H1 (cell line): ENCODE measurements around the gene SV2B. TPM values are rescaled to one million over a fixed set of nuclear protein-coding genes. Genes with fewer than 3 reads are reported as not detected.
A peak's percentile ranks its signal among the peaks of the same experiment; 100 is the strongest.

Source experiments
- CTCF ChIA-PET: fragments of 300-600 bp; sonication (Branson Sonifier 250); formaldehyde crosslinking; loops from one replicate; lab custom pipeline; 2021; ENCODE audit not compliant: partially characterized antibody; lab: Charles Lee
- POLR2A ChIA-PET: fragments of 300-600 bp; sonication (Branson Sonifier 250); formaldehyde crosslinking; loops from one replicate; lab custom pipeline; 2021; ENCODE audit warnings: inconsistent platforms; ENCODE audit not compliant: partially characterized antibody; lab: Charles Lee
- DNase-seq, 2 experiments: peaks; one replicate each; pipeline versions ENCODE4 v3.0.0 to v3.0.0-alpha.2; 2010 to 2022; ENCODE audit warnings: low spot score in 2 of 2, low read depth in 1 of 2, mixed read lengths in 1 of 2
- FAIRE-seq: peaks from 2 replicates; lab custom pipeline; 2011; peaks lifted over from hg19 to GRCh38; lab: Jason Lieb, UNC
- H2AFZ ChIP-seq: 2 replicates; pipeline ENCODE4 v1.8.1; 2012; ENCODE audit warnings: low read length, inconsistent platforms
- H2AK5ac ChIP-seq: 2 replicates; pipeline ENCODE4 v1.6.1; 2013; ENCODE audit warnings: low read depth, low read length
- H2BK120ac ChIP-seq: replicated peaks from 2 replicates; pipeline ENCODE3; 2013; ENCODE audit warnings: low read depth, low read length, inconsistent platforms
- H2BK12ac ChIP-seq: 2 replicates; pipeline ENCODE4 v1.6.1; 2013; ENCODE audit warnings: low read depth, low read length
- H2BK15ac ChIP-seq: 2 replicates; pipeline ENCODE4 v1.6.1; 2013; ENCODE audit warnings: low read length
- H2BK20ac ChIP-seq: 2 replicates; pipeline ENCODE4 v1.6.1; 2013; ENCODE audit warnings: low read length
- H2BK5ac ChIP-seq: 2 replicates; pipeline ENCODE4 v1.6.1; 2013; ENCODE audit warnings: low read depth, low read length
- H3K14ac ChIP-seq: 2 replicates; pipeline ENCODE4 v1.6.1; 2013; ENCODE audit warnings: inconsistent platforms; ENCODE audit not compliant: insufficient read length
- H3K18ac ChIP-seq: 2 replicates; pipeline ENCODE4 v1.6.1; 2013; ENCODE audit warnings: low read length; ENCODE audit errors: extremely low read depth
- H3K23ac ChIP-seq: 2 replicates; pipeline ENCODE4 v1.6.1; 2013; ENCODE audit warnings: inconsistent platforms; ENCODE audit not compliant: insufficient read length
- H3K23me2 ChIP-seq: 2 replicates; pipeline ENCODE4 v1.6.1; 2013; ENCODE audit warnings: low read depth, low read length
- H3K27ac ChIP-seq: 2 replicates; pipeline ENCODE4 v1.6.1; 2011; ENCODE audit warnings: low read depth, low read length, inconsistent platforms
- H3K27me3 ChIP-seq, 4 experiments: replicated peaks in 1 of 4; 1 replicate in 1 of 4; 2 replicates in 3 of 4; pipeline versions ENCODE4 v1.6.1 to v1.8.1; 2011 to 2013; ENCODE audit warnings: low read length in 3 of 4, mild to moderate bottlenecking in 3 of 4, inconsistent platforms in 2 of 4, mixed read lengths in 2 of 4, moderate library complexity in 1 of 4; ENCODE audit not compliant: control insufficient read depth in 3 of 4, insufficient read depth in 3 of 4; ENCODE audit errors: extremely low read depth in 1 of 4
- H3K36me3 ChIP-seq, 4 experiments: 2 replicates each; pipeline versions ENCODE4 v1.6.1 to v1.8.1; 2011 to 2013; ENCODE audit warnings: mild to moderate bottlenecking in 4 of 4, low read length in 3 of 4, moderate library complexity in 2 of 4, control low read depth in 1 of 4, inconsistent platforms in 1 of 4; ENCODE audit not compliant: insufficient read depth in 4 of 4, control insufficient read depth in 2 of 4
- H3K4ac ChIP-seq: replicated peaks from 2 replicates; pipeline ENCODE3; 2013; ENCODE audit warnings: low read length, low read depth, mixed read lengths, inconsistent platforms; ENCODE audit not compliant: insufficient read length
- H3K4me1 ChIP-seq, 4 experiments: replicated peaks in 1 of 4; 1 replicate in 1 of 4; 2 replicates in 3 of 4; pipeline versions ENCODE4 v1.6.1 to v1.8.1; 2011 to 2013; ENCODE audit warnings: low read length in 3 of 4, inconsistent platforms in 2 of 4, mixed read lengths in 1 of 4; ENCODE audit not compliant: insufficient read depth in 4 of 4, control insufficient read depth in 3 of 4
- H3K4me2 ChIP-seq, 2 experiments: 2 replicates each; pipeline versions ENCODE4 v1.6.1 to v1.8.1; 2011 to 2013; ENCODE audit warnings: low read depth in 2 of 2, low read length in 2 of 2, control low read depth in 1 of 2, inconsistent platforms in 1 of 2, mild to moderate bottlenecking in 1 of 2; ENCODE audit not compliant: insufficient read depth in 1 of 2
- H3K4me3 ChIP-seq, 4 experiments: fragments of 200-600, 300-600 bp in 1 of 4; sonication (generic), shearing (Covaris generic), sonication (Bioruptor Twin) in 1 of 4; 2 replicates each; pipeline versions ENCODE4 v1.5.1 to v1.8.1; 2011 to 2016; ENCODE audit warnings: low read length in 4 of 4, low read depth in 3 of 4, control low read depth in 2 of 4, inconsistent platforms in 2 of 4, mild to moderate bottlenecking in 2 of 4, mixed read lengths in 1 of 4, moderate library complexity in 1 of 4; ENCODE audit not compliant: insufficient read depth in 2 of 4; ENCODE audit errors: extremely low read depth in 1 of 4
- H3K56ac ChIP-seq: replicated peaks from 2 replicates; pipeline ENCODE3; 2013; ENCODE audit warnings: low read depth, mild to moderate bottlenecking, mixed read lengths, low read length, inconsistent platforms; ENCODE audit not compliant: insufficient read length
- H3K79me1 ChIP-seq: 2 replicates; pipeline ENCODE4 v1.6.1; 2013; ENCODE audit warnings: low read depth, low read length, control low read depth
- H3K79me2 ChIP-seq, 2 experiments: 2 replicates each; pipeline versions ENCODE4 v1.6.1 to v1.8.1; 2012 to 2013; ENCODE audit warnings: low read length in 2 of 2, mild to moderate bottlenecking in 2 of 2, inconsistent platforms in 1 of 2; ENCODE audit not compliant: insufficient read depth in 2 of 2, control insufficient read depth in 1 of 2
- H3K9ac ChIP-seq, 4 experiments: replicated peaks in 1 of 4; 1 replicate in 1 of 4; 2 replicates in 3 of 4; pipeline versions ENCODE4 v1.6.1 to v1.8.1; 2011 to 2013; ENCODE audit warnings: low read depth in 3 of 4, low read length in 3 of 4, control low read depth in 2 of 4, mild to moderate bottlenecking in 2 of 4, moderate library complexity in 2 of 4, inconsistent platforms in 1 of 4; ENCODE audit errors: extremely low read depth in 1 of 4
- H3K9me3 ChIP-seq, 2 experiments: 2 replicates each; pipeline versions ENCODE4 v1.6.1 to v1.8.1; 2012 to 2013; ENCODE audit warnings: mild to moderate bottlenecking in 2 of 2, moderate library complexity in 2 of 2, control low read depth in 1 of 2, inconsistent platforms in 1 of 2, low read depth in 1 of 2, low read length in 1 of 2, mixed read lengths in 1 of 2; ENCODE audit not compliant: insufficient read depth in 2 of 2
- H4K20me1 ChIP-seq, 2 experiments: replicated peaks in 1 of 2; 2 replicates each; pipeline versions ENCODE3 to v1.8.1; 2011 to 2013; ENCODE audit warnings: inconsistent platforms in 2 of 2, low read length in 2 of 2, mild to moderate bottlenecking in 1 of 2; ENCODE audit not compliant: insufficient read depth in 2 of 2, control insufficient read depth in 1 of 2
- H4K5ac ChIP-seq: 2 replicates; pipeline ENCODE4 v1.6.1; 2013; ENCODE audit warnings: low read length, low read depth, mixed read lengths, inconsistent platforms; ENCODE audit not compliant: insufficient read length
- H4K8ac ChIP-seq: 2 replicates; pipeline ENCODE4 v1.8.0; 2013; ENCODE audit warnings: mild to moderate bottlenecking, moderate library complexity, low read length, inconsistent platforms; ENCODE audit not compliant: insufficient read depth; ENCODE audit errors: extremely low read depth
- H4K91ac ChIP-seq: replicated peaks from 2 replicates; pipeline ENCODE3; 2013; ENCODE audit warnings: low read length, mixed read lengths, inconsistent platforms; ENCODE audit not compliant: insufficient read length
- ASH2L ChIP-seq: fragments of 200-600, 300-600 bp; sonication (generic); IDR thresholded peaks from one replicate; pipeline ENCODE4 v1.7.1; 2017; ENCODE audit warnings: low read length
- MAFK ChIP-seq: IDR thresholded peaks from 2 replicates; pipeline ENCODE4 v1.6.1; 2012; ENCODE audit warnings: low read depth, mild to moderate bottlenecking, improper control_type of control experiment, low read length
- TAF1 ChIP-seq: IDR thresholded peaks from 2 replicates; pipeline ENCODE4 v1.6.1; 2011; ENCODE audit warnings: mild to moderate bottlenecking, low read depth, low read length
- whole genome bisulfite sequencing, 2 experiments: shearing (Covaris generic) in 1 of 2; methylation state at CpG; one replicate each; pipeline versions ENCODE4 v1.1.6 to v1.1.7; 2013 to 2015; ENCODE audit warnings: low lambda C conversion rate in 2 of 2, mixed read lengths in 2 of 2, inconsistent platforms in 1 of 2, low coverage in 1 of 2, missing lambda C conversion rate in 1 of 2; ENCODE audit not compliant: insufficient replicate concordance in 2 of 2, insufficient coverage in 1 of 2, insufficient read length in 1 of 2; ENCODE audit errors: extremely low coverage in 1 of 2, missing lambda C conversion rate in 1 of 2; 5-methylcytosine and 5-hydroxymethylcytosine counted together
- polyA plus RNA-seq, 7 experiments: library from polyadenylated mRNA; depleted of rRNA in 3 of 7; stranded (reverse) in 5 of 7; unstranded in 2 of 7; fragments of >200 nt in 5 of 7; fragments of 200-250 nt in 2 of 7; gene quantifications; 1 replicate in 5 of 7; 2 replicates in 1 of 7; 4 replicates in 1 of 7; pipeline versions ENCODE4 v1.2.1 to v1.2.3, GENCODE V29; 2011 to 2013; ENCODE audit warnings: missing spikeins in 2 of 7, mixed read lengths in 2 of 7
- total RNA-seq: library from RNA; stranded (reverse); fragmentation: NEBNext Ultra II Directional; extraction: Animal tissue kit (Norgen Biotek cat#: 25700); gene quantifications from 2 replicates; pipeline ENCODE4 v1.2.1, GENCODE V29; 2021
- TF ChIP-seq, protein P1 (sequence below): IDR thresholded peaks from 2 replicates; pipeline ENCODE4 v1.6.1; 2012; ENCODE audit warnings: inconsistent platforms

The SV2B gene
- total and polyA plus RNA-seq, 2 of the 8 experiments (the other 6 are each of a cell fraction or from before 2014, with no cell fraction given): 0.09 to 0.20 TPM

DNA sequence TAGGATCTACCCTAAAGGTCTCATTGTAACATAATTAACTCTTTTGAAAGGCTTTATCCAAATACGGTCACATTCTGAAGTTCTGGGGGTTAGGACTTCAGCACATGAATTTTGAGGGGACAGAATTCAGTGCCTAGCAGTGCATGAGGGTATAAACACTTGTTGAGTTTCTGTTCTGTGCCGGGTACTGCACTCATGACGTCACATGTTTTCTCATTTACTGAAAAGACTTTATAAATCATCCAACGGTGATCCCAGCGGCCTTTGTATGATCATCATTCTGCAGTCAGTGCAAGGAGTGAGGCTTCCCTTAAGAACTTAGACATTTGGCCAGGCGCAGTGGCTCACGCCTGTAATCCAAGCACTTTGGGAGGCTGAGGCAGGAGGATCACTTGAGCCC is 25.1 kb downstream of the SV2B start:
- H2BK15ac ChIP-seq: 0 out of 2 replicates have a peak overlapping the region, but pooled peaks have one; percentile 5
- no peak overlapping the region for H3K4me3 ChIP-seq
- no peak overlapping the region for H4K8ac ChIP-seq
- H3K36me3 ChIP-seq: no peaks in the 10 kb centered on the region
- no peak overlapping the region for H4K91ac ChIP-seq
- FAIRE-seq (no peak), DNase-seq (no peak)
- no peak overlapping the region for H2BK12ac ChIP-seq
- no peak overlapping the region for H4K5ac ChIP-seq
- no peak overlapping the region for H3K18ac ChIP-seq
- ChIA-PET CTCF (interaction anchor here (1.0 to 1.3 kb wide), 3 partner anchors 11 to 100 kb away, joined by 3 to 5 read pairs (median 3); no protein-coding TSS in a partner anchor), POLR2A (interaction anchor here (0.7 kb wide), 1 partner anchor 25 kb away, joined by 5 read pairs; the partner anchor contains the start of gene SV2B)
- H2AFZ ChIP-seq: no peak overlapping the region
- no peaks in the 10 kb centered on the region for H3K79me2 ChIP-seq
- H3K9ac ChIP-seq: no peak overlapping the region
- H3K56ac ChIP-seq: no peak overlapping the region
- no peaks in the 10 kb centered on the region for H4K20me1 ChIP-seq
- H3K27ac ChIP-seq: no peak overlapping the region
- no peaks in the 10 kb centered on the region for H3K23me2 ChIP-seq
- H2BK5ac ChIP-seq: no peak overlapping the region
- H3K27me3 ChIP-seq: no peaks in the 10 kb centered on the region
- no peak overlapping the region for H3K4me2 ChIP-seq
- no peak overlapping the region for H3K4ac ChIP-seq
- WGBS, 2 experiments: 88% methylated on average over 7 of the region's 7 CpGs; no CpG with 5 or more reads in 1 of the 2 experiments
- H2AK5ac ChIP-seq: no peak overlapping the region
- H3K23ac ChIP-seq: no peak overlapping the region
- peaks cover 0 to 7% (median 3%) of the 10 kb centered on the region in 4 experiments; a peak in 5 of 7 replicates for H3K4me1 ChIP-seq
- no peaks in the 10 kb centered on the region for H3K79me1 ChIP-seq
- H3K14ac ChIP-seq: no peak overlapping the region
- no peak for TF ChIP-seq TAF1
- TF ChIP-seq, protein P1, sequence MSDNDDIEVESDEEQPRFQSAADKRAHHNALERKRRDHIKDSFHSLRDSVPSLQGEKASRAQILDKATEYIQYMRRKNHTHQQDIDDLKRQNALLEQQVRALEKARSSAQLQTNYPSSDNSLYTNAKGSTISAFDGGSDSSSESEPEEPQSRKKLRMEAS: no peak
- TF ChIP-seq ASH2L: no peak
- TF ChIP-seq MAFK: no peak
- H3K9me3 ChIP-seq: no peaks in the 10 kb centered on the region
- H2BK20ac ChIP-seq: no peak overlapping the region
- H2BK120ac ChIP-seq: no peak overlapping the region
